ENCODE data around the gene OR13C3.
"Not testable (repeated sequence)": the region's sequence is repeated elsewhere in the genome, so short reads cannot be mapped to it uniquely, and the experiment has no call there.

OR13C3 gene

DNA sequence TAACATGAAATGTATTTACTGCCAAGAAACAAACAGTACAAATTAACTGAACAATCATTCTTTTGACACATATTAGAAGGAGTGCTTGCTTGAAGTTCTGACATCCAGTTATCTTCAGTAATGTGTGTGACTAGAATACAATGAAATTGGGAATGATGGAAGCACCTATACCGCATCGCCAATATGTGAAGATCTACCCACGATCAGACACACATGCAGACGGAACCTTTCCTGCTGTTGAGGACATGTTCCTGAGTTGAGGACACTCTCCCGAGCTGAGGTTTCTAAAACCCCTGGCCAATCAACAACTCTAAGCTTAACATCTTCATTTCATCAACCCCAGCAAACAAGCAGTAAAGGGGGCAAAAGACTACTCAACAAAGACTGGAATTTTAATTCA, at the start of gene OR13C3:
TSS of gene OR13C3 (minus strand) at position 101 of the 400 bp plus-strand sequence. CDS start 133 bp downstream, outside the sequence.
- no peak for DNase-seq

DNA sequence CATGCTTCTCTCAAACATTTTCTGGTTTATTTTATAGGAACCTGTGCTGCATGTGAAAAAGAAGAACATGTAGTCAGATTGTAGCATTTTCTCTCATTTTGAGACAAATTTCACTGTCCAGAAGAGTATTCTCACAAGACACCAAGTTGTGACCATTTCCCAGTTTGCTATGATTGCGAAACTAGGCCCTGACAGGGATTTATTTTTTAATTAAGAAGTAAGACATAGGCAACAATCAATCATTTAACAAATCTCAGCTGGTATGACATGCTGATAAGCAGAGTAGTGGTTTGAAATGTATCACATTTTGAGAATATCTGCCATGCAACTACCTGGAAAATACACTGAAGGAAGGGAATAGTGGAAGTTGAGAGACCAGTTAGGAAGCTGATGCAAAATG, 43.9 kb upstream of the OR13C3 start:
- no peak for DNase-seq

DNA sequence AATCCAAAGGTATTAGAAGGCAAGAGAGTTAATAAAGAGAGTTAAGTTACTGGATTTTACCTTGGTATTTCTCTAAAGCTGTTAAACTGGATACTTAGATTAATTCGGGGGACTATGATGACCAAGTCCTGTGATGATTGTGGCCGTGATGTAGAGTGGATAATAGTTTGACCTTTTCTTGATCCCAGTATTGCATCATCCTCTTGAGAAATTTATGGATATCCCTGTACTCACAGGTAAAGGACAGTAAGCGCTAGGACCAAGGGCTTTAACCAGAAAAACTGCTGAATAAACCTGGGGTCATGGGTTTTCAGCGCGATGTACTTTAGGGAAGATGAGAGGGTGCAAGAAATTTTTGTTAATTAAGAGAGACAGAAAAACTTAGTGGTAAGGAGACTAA, 40.6 kb upstream of the OR13C3 start:
- DNase-seq = no peak

DNA sequence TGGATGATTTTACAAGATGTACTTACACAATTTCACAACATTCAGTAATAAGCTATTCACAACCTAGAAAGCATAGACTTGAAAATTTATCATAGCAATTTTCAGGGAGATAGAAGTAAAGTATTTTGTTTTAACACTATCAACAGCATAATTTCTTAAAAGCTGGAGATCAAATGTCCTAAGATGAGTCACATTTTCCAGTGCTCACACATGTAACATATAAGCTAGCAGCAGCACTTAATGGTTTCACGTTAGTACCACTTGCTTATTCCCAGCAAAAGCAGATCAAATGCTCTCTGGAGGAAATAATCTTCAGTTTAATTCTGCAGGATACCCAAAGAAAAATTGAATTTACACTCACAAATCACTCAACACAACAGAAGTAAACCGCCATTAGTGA, 38.8 kb upstream of the OR13C3 start:
- DNase-seq = no peak

DNA sequence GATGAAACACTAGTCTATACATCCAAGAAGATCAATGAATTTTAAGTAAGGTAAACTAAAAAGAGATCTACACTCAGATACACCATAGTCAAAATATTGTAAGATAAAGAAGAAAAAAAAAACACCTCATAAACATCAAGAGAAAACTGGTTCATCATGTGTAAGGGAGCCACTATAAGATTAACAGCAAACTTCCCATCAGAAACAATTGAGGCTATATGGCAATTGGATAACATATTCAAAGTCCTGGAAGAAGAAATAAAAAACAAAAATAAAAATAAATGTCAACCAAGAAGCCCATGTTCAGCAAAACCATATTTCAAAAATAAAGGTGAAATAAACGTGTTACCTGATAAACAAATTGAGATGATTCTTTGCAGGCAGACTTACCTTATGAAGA, 36.0 kb upstream of the OR13C3 start:
- no peak for DNase-seq

DNA sequence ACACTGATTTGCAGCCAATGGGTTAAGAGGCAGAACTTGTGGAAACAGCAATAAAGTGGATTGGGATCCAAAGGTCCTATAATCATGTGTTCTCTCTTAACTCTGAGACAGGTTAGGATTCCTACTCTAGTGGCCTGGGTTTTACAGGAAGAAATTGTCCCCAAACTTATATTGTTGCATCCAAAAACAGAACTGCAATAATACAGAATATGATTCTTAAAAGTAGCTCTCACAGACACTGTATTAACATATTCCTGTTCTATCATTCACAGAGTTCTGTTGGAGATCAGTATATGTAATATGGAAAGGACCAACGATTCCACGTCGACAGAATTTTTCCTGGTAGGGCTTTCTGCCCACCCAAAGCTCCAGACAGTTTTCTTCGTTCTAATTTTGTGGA, 32.2 kb upstream of the OR13C3 start, which contains the start of gene OR13C8:
TSS of gene OR13C8 (plus strand) at position 301 of the 400 bp plus-strand sequence. CDS start at position 301, 0 bp downstream.
- DNase-seq = no peak

DNA sequence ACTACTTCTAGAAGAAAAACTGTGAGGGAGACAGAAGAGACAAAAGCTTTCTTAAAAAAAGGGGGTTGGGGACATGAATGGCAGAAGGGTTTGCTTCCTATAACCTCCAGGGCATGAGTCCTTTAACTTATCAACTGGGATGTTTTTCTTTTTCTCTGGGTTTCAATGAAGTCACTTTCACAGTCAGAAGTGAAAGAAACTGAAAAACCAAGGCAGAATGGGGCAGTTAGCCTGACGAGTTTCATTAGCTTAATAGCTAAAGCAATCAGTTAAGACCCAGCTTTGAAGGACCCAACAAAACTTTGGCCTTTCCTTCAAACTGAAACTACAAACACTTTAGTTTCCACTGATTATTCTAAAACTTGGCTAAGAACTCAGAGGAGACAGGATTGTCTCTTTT, 27.7 kb upstream of the OR13C3 start:
- no peak for DNase-seq

DNA sequence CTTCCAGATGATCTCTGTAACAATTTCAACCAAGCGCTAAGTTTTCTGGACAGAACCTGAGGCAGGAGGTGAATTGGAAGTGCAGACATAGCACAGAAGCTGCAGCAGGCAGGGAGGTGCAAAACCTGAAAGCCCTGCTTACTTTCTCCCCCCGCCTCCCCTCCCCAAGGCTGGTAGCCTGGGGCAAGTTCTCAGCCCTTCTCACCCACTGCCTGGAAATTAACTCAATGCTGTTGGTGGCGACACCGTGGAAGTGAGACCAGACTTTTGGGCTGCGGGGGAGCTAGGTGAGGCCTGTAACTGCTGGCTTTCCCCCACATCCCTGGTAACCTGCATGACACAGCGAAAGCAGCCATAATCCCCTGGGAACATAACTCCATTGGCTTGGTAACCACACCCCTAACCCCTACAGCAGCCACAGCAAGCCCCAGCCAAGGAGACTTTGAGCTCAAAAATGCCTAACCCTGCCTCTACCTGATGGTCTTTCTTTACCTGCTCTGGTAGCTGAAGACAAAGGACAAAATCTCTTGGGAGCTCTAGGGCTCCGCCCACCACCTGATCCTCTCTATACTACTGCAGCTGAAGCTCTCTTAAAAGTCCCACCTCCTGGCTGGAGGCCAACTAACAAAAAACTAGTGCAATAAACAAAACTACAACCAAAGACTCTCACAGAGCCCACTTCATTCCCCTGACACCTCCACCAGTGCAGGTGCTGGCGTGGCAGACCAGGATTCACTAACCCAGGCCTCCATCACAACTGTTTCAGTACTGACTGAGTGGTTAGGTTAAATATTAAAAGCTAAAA, 20.4 kb upstream of the OR13C3 start:
- no peak for DNase-seq

DNA sequence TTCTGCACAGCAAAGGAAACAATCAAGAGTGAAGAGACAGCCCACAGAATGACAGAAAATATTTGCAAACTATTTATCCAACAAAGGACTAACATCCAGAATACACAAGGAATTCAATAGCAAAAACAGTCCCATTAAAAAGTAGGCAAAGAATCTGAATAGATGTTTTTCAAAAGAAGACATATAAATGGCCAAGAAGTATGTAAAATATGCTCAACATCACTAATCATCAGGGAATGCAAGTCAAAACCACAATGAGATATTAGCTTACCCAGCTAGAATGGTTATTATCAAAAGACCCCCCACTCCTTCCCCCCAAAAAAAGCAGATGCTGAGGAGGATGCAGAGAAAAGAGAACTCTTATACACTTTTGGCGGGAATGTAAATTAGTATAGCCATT, 18.9 kb upstream of the OR13C3 start:
- no peak for DNase-seq

DNA sequence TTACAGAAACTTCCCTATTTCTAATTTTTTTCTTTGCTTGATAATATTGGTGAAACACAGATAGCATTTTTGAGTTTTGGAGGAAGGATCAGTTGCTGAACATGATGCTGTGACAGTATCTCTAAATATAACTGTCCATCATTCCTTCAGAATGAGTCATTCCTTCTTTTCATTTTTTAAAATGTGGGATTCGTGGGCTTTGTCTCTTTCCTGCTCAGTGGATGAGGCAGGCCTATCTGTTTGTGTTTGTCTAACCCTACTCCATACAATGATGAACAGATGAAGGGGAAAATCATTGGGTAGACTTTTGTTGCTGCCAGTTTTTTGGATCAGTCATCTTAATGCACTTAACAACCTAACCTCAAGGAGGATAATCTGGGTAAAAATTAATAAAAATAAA, 16.6 kb upstream of the OR13C3 start:
- no peak for DNase-seq

DNA sequence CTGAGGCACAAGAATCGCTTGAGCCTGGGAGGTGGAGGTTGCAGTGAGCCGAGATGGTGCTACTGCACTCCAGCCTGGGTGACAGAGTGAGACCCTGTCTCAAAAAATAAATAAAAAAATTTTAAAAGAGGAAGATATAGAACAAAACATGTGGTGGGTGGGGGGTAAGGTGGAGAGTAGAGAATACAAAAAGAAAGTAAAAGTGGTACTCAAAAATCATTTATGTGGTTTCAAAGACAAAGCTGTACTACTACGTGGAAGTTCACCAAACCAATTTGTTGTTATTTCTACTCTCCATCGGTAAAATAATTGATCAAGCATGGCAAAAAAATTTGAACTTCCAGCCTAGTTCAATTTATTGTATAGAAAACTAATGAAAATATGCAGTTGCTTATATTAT, 8.0 kb upstream of the OR13C3 start:
- no peak for DNase-seq

DNA sequence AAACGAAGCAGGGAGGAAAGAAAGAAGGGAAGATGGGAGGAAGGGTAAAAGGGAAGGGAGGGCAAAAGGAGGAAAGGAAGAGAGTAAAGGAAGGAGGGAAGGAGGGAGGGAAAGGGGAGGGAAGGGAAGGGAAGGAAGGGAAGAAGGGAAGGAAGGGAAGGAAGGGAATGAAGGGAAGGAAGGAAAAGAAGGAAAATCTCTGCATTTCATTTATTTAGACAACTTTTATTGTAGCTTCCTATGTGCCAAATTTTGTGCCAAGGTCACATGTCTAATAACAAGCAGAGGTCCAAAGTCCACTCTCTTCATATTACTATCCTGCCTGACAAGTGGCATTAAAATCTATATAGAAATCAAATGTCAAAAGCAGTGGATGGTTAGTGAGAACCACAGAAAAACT, 2.6 kb upstream of the OR13C3 start:
- DNase-seq = no peak

DNA sequence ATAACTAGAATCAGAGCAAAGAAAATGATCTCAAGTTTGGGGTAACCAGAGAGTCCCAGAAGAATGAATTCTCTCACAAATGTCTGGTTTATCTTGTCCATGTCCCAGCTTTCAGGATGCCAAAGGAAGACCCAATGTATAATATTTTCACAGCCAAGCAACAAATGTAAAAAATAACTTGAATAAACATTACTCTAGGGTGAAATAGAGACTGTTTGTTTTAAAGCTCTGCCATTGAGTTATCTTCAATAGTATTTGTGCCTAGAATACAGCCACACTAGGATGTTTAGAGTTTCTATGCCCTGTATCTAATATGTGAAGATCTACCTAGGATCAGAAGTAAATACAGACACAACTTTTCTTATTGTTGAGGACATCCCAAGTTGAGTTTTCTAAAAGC, 9.5 kb downstream of the OR13C3 start, which contains the start of gene OR13C4:
TSS of gene OR13C4 (minus strand) at position 101 of the 400 bp plus-strand sequence. CDS start at position 101, 0 bp downstream.
- no peak for DNase-seq

DNA sequence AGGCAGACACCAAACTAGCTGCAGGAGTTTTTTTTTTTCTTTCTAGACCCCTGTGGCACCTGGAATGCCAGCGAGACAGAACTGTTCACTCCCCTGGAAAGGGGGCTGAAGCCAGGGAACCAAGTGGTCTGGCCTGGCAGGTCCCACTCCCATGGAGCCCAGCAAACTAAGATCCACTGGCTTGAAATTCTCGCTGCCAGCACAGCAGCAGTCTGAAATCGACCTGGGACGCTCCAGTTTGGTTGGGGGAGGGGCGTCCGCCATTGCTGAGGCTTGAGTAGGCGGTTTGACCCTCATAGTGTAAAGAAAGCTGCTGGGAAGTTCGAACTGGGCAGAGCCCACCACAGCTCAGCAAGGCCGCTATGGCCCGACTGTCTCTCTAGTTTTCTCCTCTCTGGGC, 16.4 kb downstream of the OR13C3 start:
- DNase-seq = not testable (repeated sequence)

DNA sequence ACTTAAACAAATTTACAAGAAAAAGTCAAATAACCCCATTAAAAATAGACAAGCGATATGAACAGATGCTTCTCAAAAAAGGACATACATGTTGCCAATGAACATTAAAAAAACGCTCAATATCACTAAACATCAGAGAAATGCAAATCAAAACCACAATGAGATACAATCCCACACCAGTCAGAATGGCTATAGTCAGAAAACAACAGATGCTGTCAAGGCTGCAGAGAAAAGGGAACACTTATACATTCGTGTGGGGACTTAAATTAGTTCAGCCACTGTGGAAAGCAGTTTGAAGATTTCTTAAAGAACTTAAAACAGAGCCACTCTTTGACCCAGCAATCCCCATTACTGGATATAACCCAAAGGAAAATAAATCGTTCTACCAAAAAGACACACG, 21.8 kb downstream of the OR13C3 start:
- DNase-seq = no peak

DNA sequence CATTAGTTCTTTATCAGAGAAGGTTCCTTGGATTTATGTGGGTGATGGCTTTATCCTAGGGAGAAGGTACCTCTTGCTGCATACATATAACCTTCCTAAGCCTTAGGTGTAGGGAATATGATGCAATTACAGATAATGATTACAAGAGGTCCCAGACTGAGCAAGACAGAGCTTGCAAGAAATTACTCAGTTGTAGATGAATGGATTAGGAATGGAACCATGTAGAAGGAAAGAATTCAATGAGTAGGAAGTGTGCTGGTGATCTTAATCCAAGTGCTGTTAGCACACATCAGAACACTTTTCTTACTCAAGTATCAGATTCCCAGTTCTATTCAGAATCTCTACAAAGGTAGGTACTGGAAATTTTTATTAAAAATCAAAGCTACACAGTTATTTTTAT, 30.1 kb downstream of the OR13C3 start:
- DNase-seq = no peak

DNA sequence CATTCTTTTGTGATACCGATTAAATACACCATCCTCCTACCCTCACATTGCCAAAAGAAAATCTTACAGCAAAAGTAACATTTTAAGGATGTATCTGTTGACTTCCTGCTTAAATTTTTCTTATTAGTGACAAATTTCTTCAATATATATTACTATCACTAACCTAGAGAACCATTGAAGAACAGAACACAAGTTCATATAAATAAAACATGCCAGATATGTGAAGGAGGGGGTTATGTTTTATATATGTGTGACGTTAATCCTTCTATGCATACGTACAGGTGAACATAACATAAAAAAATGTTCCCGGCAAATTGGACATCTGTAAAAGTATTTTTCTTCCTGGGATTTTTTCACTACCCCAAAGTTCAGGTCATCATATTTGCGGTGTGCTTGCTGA, 32.7 kb downstream of the OR13C3 start, which contains the start of gene OR13F1:
TSS of gene OR13F1 (plus strand) at position 301 of the 400 bp plus-strand sequence. CDS start at position 301, 0 bp downstream.
- no peak for DNase-seq

DNA sequence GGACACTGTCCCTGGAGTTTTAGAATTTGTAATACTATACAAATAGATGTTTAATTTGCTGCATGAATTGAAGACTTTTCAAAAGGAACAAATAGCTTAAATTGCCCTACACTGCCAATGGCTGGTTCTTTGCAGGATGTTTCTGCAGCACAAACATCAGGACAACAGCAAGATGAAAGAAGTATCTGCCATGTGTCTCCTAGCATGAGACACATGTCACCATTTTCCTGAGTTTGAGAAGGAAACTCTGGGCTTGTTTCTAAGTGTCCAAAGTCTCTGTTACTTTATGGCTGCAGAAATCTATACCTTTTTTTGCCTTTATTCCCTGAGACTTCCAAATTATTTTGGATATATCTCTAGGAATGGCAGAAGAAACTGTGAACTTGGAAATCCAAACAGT, 33.2 kb downstream of the OR13C3 start:
- DNase-seq = no peak

DNA sequence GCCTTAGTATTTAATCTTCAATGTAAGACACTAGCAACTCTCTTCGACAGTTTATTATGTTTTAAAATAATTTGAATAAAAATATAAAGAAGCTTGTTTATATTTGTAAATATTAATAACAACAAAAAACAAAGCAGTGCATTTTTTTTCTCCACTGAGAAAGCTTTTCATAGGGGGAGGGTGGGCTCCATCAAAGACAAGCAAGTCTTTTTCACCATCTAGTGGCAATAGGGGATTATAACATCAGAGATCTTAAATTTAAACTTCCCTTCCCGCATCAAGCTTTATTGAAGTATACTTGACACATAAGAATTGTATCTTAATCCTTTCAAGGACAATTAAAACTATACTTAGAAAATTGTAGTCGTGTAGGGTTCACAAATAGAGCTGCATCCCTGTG, 41.8 kb downstream of the OR13C3 start:
- DNase-seq = no peak

Data from bone marrow (tissue), 2 donors.